ENCODE results near the gene AMTN.

DNA sequence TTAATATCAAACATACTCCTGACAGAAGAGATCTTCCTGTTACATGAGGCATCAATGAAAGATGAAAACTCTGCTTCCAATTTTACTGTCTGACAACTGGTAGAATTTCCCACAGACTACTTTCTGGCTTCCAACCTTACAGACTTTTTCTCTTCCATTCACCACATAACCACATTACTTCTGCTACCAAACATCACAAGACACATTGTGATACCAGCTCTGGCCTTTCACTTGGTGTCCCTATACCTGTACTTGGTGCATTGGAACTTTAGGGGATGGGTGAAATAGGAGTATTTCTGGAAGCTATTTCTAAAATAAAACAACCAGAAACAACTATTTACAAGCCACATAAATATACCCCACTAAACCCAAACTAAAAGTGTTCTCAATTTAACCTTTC is 20.5 kb downstream of the AMTN start:
- no peak for TF ChIP-seq EZH2 (IDR thresholded peaks at IDR 0.05; ENCODE audit: insufficient read depth, poor library complexity, severe bottlenecking)
- no peak for TF ChIP-seq EZH2phosphoT487 (IDR thresholded peaks at IDR 0.05; ENCODE audit: insufficient read depth, low read depth)
